Measurements from ENCODE around the gene SLC66A1.
A peak's percentile ranks its signal among the peaks of the same experiment; 100 is the strongest.
"Not testable (repeated sequence)": the region's sequence is repeated elsewhere in the genome, so short reads cannot be mapped to it uniquely, and the experiment has no call there.

The SLC66A1 gene

DNA sequence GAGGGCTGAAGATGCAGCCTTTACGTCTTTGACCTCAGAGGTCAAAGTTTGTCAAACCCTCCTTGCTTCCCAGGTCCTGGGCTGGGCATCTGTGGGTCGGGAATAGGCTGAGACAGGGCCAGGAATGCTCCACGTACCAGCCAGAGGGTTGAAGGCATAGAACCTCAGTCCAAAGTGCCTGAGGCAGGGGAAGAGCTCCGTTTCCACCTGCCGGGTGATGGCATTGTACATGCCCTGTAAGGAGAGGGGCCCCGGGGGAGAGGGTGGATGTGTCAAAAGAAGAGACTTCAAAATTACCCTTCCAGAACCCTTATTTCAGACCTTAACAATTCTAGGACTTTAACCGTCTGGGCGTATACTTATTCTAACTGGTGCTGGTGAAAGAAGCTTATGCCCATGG is 27.2 kb upstream of the SLC66A1 start:
- Histone ChIP-seq H3K36me3 (ENCODE audit: low read depth) (no peaks in the 10 kb centered on the region), H3K27ac (ENCODE audit: poor library complexity, severe bottlenecking) (no peak overlapping the region), H3K27me3 (ENCODE audit: insufficient read depth, poor library complexity, severe bottlenecking) (no peaks in the 10 kb centered on the region), H3K9me3 (ENCODE audit: severe bottlenecking) (no peaks in the 10 kb centered on the region), H3K4me3 (ENCODE audit: severe bottlenecking) (no peak overlapping the region), H3K4me1 (ENCODE audit: insufficient read depth, poor library complexity, severe bottlenecking) (no peaks in the 10 kb centered on the region)
- TF ChIP-seq, protein P1, sequence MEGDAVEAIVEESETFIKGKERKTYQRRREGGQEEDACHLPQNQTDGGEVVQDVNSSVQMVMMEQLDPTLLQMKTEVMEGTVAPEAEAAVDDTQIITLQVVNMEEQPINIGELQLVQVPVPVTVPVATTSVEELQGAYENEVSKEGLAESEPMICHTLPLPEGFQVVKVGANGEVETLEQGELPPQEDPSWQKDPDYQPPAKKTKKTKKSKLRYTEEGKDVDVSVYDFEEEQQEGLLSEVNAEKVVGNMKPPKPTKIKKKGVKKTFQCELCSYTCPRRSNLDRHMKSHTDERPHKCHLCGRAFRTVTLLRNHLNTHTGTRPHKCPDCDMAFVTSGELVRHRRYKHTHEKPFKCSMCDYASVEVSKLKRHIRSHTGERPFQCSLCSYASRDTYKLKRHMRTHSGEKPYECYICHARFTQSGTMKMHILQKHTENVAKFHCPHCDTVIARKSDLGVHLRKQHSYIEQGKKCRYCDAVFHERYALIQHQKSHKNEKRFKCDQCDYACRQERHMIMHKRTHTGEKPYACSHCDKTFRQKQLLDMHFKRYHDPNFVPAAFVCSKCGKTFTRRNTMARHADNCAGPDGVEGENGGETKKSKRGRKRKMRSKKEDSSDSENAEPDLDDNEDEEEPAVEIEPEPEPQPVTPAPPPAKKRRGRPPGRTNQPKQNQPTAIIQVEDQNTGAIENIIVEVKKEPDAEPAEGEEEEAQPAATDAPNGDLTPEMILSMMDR (IDR thresholded peaks at IDR 0.05; ENCODE audit: poor library complexity, severe bottlenecking), result no peak
- DNase-seq (ENCODE audit: low spot score) (no peak), ATAC-seq (ENCODE audit: low read depth) (no peak)

DNA sequence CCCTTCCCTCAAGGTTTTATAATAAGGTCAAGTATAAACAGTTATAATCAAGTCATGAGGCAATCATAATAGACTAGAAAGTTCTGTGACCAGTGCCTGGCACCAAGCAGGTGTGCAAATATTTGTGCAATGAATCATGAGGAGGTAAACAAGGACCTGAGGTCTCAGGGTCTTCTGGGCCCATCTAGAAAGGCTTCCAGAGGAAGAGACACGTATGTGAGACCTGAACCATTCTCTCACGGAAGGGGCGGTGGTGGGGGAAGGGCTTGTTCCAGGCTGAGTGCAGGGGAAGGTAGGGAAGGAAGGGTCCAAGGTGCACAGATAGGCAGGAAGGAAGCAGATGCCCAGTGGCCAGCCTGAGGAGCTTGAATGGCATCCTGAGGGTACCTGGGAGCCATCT is 26.8 kb upstream of the SLC66A1 start:
- DNase-seq (ENCODE audit: low spot score); H3K9me3 ChIP-seq (ENCODE audit: severe bottlenecking); H3K27me3 ChIP-seq (ENCODE audit: insufficient read depth, poor library complexity, severe bottlenecking); H3K36me3 ChIP-seq (ENCODE audit: low read depth); H3K27ac ChIP-seq (ENCODE audit: poor library complexity, severe bottlenecking); H3K4me1 ChIP-seq (ENCODE audit: insufficient read depth, poor library complexity, severe bottlenecking); H3K4me3 ChIP-seq (ENCODE audit: severe bottlenecking); ATAC-seq (ENCODE audit: low read depth): not testable (repeated sequence)

DNA sequence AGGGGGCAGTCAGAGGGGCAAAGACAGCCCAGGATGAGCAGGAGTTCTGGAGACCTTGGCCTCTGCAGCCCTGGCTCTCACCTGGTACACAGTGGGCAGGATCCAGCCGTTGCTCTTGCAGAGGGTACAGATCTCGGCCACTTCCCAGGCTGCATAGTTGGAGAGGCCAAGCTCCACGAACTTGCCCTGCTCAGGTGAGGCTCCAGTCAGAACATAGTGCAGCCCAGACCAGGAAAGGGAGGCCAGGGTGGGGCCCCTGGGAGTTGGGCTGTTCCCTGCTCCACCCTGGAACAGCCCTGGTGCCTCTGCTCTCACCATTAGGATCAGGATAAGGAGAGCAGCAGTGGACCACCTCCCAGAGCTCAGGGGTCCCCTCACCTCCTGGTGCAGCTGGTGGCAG is 26.3 kb upstream of the SLC66A1 start:
- not testable (repeated sequence) for H3K4me3 ChIP-seq (ENCODE audit: severe bottlenecking)
- 0 out of 3 replicates have a peak, but pooled peaks have one; percentile 15 for ATAC-seq (ENCODE audit: low read depth)

DNA sequence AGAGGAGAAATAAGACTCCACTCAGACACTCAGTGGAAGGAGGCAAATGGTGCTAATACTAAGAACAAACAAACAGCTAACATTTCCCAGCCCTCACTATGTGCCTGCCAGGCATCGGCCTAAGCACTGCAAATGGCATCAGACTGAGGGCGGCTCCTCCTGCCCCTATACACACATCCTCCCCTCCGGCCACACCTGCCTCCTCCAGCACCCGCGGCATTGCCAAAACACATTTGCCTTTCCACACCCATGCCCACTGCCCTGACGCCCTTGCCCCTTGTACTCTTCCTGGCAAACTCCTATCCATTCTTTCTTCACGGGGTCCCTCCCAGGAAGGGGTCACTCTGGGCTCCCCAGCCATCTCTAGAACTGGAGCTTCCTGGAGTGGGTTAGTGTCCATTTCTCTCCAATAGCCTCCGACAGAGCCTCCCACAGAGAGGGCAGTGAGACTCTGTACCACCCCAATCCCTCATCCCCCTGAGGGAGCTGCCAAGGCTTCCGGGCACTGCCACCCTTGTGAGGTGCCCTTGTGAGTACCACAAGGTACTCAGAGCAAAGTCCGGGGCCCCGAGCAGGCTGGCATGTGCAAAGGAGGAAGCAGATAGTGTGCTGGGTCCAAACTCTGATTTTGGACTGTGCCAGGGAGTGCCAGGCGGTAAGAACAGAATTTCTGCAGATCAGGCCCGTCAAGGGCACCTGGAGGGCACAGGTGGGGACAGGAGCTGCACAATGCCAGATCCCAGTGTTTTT is 24.5 kb upstream of the SLC66A1 start:
- TF ChIP-seq, protein P1 (IDR thresholded peaks at IDR 0.05; ENCODE audit: poor library complexity, severe bottlenecking), result no peak
- Histone ChIP-seq H3K27ac (ENCODE audit: poor library complexity, severe bottlenecking) (no peak overlapping the region), H3K9me3 (ENCODE audit: severe bottlenecking) (no peaks in the 10 kb centered on the region), H3K36me3 (ENCODE audit: low read depth) (no peaks in the 10 kb centered on the region), H3K4me3 (ENCODE audit: severe bottlenecking) (no peak overlapping the region), H3K27me3 (ENCODE audit: insufficient read depth, poor library complexity, severe bottlenecking) (no peaks in the 10 kb centered on the region), H3K4me1 (ENCODE audit: insufficient read depth, poor library complexity, severe bottlenecking) (no peaks in the 10 kb centered on the region)
- no peak for DNase-seq (ENCODE audit: low spot score)
- no peak for ATAC-seq (ENCODE audit: low read depth)

More for the DNA sequence above, 26.3 kb upstream of the SLC66A1 start:
- H3K27me3 ChIP-seq (ENCODE audit: insufficient read depth, poor library complexity, severe bottlenecking); DNase-seq (ENCODE audit: low spot score); H3K36me3 ChIP-seq (ENCODE audit: low read depth); H3K4me1 ChIP-seq (ENCODE audit: insufficient read depth, poor library complexity, severe bottlenecking); H3K27ac ChIP-seq (ENCODE audit: poor library complexity, severe bottlenecking); H3K9me3 ChIP-seq (ENCODE audit: severe bottlenecking): not testable (repeated sequence)

DNA sequence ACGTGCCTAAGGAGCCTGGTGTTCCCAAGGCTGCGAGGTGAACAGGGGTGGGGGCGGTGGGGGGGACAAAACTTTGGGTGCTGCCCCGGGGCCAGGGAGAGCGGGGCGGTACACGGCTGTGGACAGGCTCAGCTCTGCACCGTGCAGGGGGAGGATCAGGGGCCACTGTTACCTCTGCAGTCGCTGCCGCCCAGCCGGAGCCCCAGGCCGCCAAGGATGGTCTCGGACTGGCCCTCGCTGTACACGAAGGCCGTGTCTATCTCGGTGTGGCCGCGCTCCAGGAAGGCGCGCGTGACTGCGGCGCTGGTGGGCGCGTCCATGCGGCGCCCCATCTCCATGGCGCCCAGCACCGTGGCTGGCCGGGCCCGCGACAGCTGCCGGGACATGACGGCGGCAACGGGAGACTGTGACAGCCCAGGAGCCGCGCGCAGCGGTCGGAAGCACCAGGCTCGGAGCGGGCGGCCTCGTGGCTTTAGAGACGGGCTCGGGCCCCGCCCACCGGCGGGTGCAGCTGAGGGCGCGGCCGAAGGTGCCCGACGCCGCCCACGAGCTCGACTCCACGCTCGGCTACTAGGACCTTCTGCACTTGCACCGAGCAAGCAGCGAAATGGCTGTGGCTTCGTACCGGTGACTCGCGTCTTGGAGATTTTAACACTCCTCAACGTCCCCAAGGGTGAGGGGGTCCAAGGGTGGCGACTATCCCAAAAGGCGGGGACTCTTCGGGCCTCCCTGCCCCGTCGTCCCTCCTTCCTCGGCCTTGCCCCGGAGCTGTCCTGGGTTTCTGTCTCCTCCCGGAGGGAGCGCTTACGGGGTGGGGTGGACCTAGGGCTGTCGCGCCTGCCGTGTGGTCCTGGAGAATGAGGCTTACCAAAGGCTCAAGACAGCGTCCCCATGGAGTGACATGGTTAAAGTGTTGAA is 23.5 kb upstream of the SLC66A1 start, which contains the start of gene AKR7A3:
AKR7A3 (minus strand) TSS at position 447 of the 918 bp plus-strand sequence; CDS start at position 386, 61 bp downstream.
- not testable (repeated sequence) for H3K9me3 ChIP-seq (ENCODE audit: severe bottlenecking); H3K36me3 ChIP-seq (ENCODE audit: low read depth); H3K27ac ChIP-seq (ENCODE audit: poor library complexity, severe bottlenecking); DNase-seq (ENCODE audit: low spot score); H3K27me3 ChIP-seq (ENCODE audit: insufficient read depth, poor library complexity, severe bottlenecking); H3K4me1 ChIP-seq (ENCODE audit: insufficient read depth, poor library complexity, severe bottlenecking)
- H3K4me3 ChIP-seq (ENCODE audit: severe bottlenecking), result peak within 1 kb of the TSS; percentile 16
- peak; percentile 76 for ATAC-seq (ENCODE audit: low read depth)

DNA sequence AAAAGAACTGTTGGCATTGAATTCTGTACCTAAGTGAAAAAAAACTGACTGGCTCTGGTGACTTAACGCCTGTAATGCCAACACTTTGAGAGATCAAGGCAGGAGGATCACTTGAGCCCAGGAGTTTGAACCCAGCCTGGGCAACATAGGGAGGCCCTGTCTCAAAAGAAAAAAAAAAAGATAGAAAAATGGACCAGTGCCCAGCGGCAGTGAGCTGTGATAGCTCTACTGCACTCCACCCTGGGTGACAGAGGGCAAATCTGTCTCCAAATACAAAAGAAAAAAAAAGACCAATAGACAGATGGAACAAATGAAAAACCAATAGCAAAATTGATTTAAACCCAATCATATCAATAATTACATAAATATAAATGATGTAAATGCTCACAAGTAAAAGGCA is 22.9 kb upstream of the SLC66A1 start:
- DNase-seq (ENCODE audit: low spot score) (no peak), ATAC-seq (ENCODE audit: low read depth) (no peak)
- TF ChIP-seq, protein P1 (IDR thresholded peaks at IDR 0.05; ENCODE audit: poor library complexity, severe bottlenecking), result no peak
- H3K36me3 ChIP-seq (ENCODE audit: low read depth), result no peaks in the 10 kb centered on the region
- no peak overlapping the region for H3K4me3 ChIP-seq (ENCODE audit: severe bottlenecking)
- H3K9me3 ChIP-seq (ENCODE audit: severe bottlenecking), result no peaks in the 10 kb centered on the region
- H3K27ac ChIP-seq (ENCODE audit: poor library complexity, severe bottlenecking), result no peak overlapping the region
- no peaks in the 10 kb centered on the region for H3K27me3 ChIP-seq (ENCODE audit: insufficient read depth, poor library complexity, severe bottlenecking)
- H3K4me1 ChIP-seq (ENCODE audit: insufficient read depth, poor library complexity, severe bottlenecking), result no peaks in the 10 kb centered on the region

Measured in RWPE2 (cell line).